ENCODE measurements around the gene COX19. TPM values are rescaled to one million over a fixed set of nuclear protein-coding genes. Genes with fewer than 3 reads are reported as not detected.
A peak's percentile ranks its signal among the peaks of the same experiment; 100 is the strongest.

The COX19 gene
- total RNA-seq, 4 donors from 2014 or later: 8.6 to 30.2 (median 16.9) TPM

DNA sequence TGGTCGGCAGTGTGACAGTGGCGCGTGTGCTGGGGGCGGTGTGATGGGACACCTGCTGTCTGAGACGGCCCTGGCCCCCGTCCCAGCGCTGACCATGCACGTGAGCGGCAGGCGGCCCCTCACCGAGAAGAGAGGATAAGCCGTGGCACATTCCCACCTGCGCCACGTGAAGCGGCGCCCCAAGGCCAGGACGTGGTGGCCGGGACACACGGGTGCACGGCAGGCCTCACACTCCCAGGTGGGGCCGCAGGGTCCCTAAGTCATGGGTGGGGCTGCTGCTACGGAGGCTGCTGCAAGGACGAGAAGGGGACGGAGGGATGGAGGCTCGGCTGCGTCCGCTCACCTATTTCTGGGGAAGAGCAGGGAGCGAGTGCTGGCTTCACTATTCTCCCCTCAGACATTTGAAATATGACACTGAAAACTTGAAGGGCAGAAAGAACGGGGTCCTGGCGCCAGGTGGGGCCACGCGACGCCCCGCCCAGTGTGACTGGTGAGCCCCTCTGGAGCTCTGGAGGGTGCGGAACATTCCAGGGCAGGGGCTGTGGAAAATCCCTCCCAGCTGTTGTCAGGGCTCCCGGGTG lies 15.1 kb upstream of the COX19 start:
- no peak for DNase-seq
- TF ChIP-seq POLR2A (IDR thresholded peaks at IDR 0.05) (no peak), EP300 (IDR thresholded peaks at IDR 0.05; ENCODE audit: low read depth) (no peak), POLR2AphosphoS5 (IDR thresholded peaks at IDR 0.05) (no peak)
- TF ChIP-seq, protein P1, sequence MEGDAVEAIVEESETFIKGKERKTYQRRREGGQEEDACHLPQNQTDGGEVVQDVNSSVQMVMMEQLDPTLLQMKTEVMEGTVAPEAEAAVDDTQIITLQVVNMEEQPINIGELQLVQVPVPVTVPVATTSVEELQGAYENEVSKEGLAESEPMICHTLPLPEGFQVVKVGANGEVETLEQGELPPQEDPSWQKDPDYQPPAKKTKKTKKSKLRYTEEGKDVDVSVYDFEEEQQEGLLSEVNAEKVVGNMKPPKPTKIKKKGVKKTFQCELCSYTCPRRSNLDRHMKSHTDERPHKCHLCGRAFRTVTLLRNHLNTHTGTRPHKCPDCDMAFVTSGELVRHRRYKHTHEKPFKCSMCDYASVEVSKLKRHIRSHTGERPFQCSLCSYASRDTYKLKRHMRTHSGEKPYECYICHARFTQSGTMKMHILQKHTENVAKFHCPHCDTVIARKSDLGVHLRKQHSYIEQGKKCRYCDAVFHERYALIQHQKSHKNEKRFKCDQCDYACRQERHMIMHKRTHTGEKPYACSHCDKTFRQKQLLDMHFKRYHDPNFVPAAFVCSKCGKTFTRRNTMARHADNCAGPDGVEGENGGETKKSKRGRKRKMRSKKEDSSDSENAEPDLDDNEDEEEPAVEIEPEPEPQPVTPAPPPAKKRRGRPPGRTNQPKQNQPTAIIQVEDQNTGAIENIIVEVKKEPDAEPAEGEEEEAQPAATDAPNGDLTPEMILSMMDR (IDR thresholded peaks at IDR 0.05): no peak
- intact Hi-C loops (cut with DNase I; ENCODE audit: low total_unique reads) (loop anchor here (10.0 kb wide), 1 partner anchor 174 kb away; the partner anchor contains the start of gene ZFAND2A), in situ Hi-C loops (cut with MboI; ENCODE audit: low pct_ligation_motif_present in 1 of 4, low pct_unique_long_range_greater_than_20kb in 1 of 4, low sequenced_read_pairs in 3 of 4) (loop anchor here (5.0 to 25.0 kb wide), 5 partner anchors 72 to 174 kb away; partner anchors contain the start of gene ZFAND2A (in 3 of the 4))
- WGBS, 2 donors (ENCODE audit: low coverage in 1 of 2): 84% methylated on average over 36 of the region's 36 CpGs; no CpG with 5 or more reads in 1 of the 2 donors
- peaks cover 7 to 20% (median 11%) of the 10 kb centered on the region in 4 donors for H3K4me1 ChIP-seq
- H3K4me3 ChIP-seq: no peak overlapping the region
- no peak overlapping the region for H3K27ac ChIP-seq
- H3K27me3 ChIP-seq: peaks cover 23% of the 10 kb centered on the region
- no peaks in the 10 kb centered on the region for H3K36me3 ChIP-seq
- no peaks in the 10 kb centered on the region for H3K9me3 ChIP-seq

DNA sequence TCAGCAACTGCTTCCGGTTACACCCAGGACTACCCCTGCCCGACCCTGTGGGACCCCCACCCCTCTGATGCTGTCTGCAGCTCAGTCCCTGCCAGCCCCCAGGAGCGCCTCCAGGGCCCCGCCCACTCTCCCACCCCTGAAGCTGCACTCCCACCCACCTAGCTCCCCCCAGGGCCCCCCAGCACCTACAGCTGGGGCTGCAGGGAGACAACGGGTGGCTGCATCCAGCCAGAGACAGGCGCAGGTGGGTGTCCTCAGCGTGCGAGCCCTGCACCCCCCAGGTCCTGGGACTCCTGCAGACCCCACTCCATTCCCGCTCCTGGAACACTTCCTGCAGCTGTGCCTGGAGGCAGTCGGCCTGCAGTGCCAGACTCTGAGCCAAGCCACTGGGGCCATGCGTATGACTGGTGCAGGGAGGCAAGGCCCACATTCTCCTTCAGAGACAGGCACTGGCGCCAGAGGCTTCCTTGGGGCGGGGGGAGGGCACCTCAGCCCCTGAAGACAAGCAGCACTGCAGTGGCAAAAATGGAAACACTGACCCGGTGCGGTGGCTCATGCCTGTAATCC lies 13.7 kb upstream of the COX19 start:
- peaks cover 31% of the 10 kb centered on the region for H3K27me3 ChIP-seq
- DNase-seq: no peak
- intact Hi-C loops (cut with DNase I; ENCODE audit: low total_unique reads): no loop called here
- TF ChIP-seq, protein P1 (IDR thresholded peaks at IDR 0.05): no peak
- TF ChIP-seq POLR2A (IDR thresholded peaks at IDR 0.05) (no peak), POLR2AphosphoS5 (IDR thresholded peaks at IDR 0.05) (no peak), EP300 (IDR thresholded peaks at IDR 0.05; ENCODE audit: low read depth) (no peak)
- 61% methylated on average over 14 of the region's 15 CpGs; no CpG with 5 or more reads in 1 of the 2 donors for WGBS, 2 donors (ENCODE audit: low coverage in 1 of 2)
- in situ Hi-C loops (cut with MboI; ENCODE audit: low pct_ligation_motif_present in 1 of 4, low pct_unique_long_range_greater_than_20kb in 1 of 4, low sequenced_read_pairs in 3 of 4): loop anchor here in 3 of 4 donors (25.0 kb wide), 2 partner anchors 148 to 173 kb away; partner anchors contain the start of gene ZFAND2A (in 2 of the 3)
- H3K9me3 ChIP-seq: no peaks in the 10 kb centered on the region
- H3K4me1 ChIP-seq: peaks cover 7 to 20% (median 11%) of the 10 kb centered on the region in 4 donors
- no peaks in the 10 kb centered on the region for H3K36me3 ChIP-seq
- no peak overlapping the region for H3K4me3 ChIP-seq
- H3K27ac ChIP-seq: no peak overlapping the region

DNA sequence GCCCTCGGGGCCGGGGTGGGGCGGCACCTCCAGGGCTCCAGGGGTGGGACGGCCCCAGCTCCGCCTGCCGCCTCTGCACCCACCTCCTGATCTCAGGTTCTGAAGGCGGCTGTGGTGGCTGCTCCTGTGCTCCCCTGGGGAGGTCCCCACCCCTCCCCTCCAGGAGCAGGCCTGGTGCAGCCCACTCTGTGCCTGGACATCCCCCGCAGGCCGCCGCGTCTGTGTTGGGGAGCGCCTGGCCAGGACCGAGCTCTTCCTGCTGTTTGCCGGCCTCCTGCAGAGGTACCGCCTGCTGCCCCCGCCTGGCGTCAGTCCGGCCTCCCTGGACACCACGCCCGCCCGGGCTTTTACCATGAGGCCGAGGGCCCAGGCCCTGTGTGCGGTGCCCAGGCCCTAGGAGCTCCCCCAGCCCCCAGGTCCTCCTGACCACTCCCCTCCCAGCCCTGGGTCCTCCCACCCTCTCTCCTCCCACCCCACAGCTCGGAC lies 13.1 kb upstream of the COX19 start:
- intact Hi-C loops (cut with DNase I; ENCODE audit: low total_unique reads): no loop called here
- Histone ChIP-seq H3K27ac (peak overlapping the region in 1 of 4 donors; percentile 23), H3K4me1 (peaks cover 7 to 18% (median 11%) of the 10 kb centered on the region in 4 donors), H3K9me3 (no peaks in the 10 kb centered on the region), H3K27me3 (peaks cover 33% of the 10 kb centered on the region), H3K4me3 (peak overlapping the region in 2 of 4 donors; percentile 8 to 13), H3K36me3 (no peaks in the 10 kb centered on the region)
- TF ChIP-seq EP300 (IDR thresholded peaks at IDR 0.05; ENCODE audit: low read depth): no peak
- in situ Hi-C loops (cut with MboI; ENCODE audit: low pct_ligation_motif_present in 1 of 4, low pct_unique_long_range_greater_than_20kb in 1 of 4, low sequenced_read_pairs in 3 of 4): loop anchor here in 3 of 4 donors (25.0 kb wide), 2 partner anchors 149 to 174 kb away; partner anchors contain the start of gene ZFAND2A (in 2 of the 3)
- 20% methylated on average over 7 of the region's 24 CpGs; no CpG with 5 or more reads in 1 of the 2 donors for WGBS, 2 donors (ENCODE audit: low coverage in 1 of 2)
- DNase-seq: peak; percentile 38

DNA sequence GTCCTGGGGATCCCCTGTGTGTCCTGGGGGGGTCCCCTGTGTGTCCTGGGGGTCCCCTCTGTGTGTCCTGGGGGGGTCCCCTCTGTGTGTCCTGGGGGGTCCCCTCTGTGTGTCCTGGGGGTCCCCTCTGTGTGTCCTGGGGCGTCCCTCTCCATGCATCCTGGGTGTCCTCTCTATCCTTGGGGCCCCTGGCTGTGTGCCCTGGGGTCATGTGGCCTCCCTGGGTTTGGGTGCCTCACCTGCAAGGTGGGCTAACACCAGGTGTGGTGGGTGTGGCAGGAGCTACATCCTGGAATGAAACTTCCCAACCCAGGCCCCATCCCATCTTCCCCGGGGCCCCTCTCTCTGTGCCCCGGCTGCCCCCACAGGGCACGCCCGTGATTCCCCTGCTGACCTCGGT lies 12.6 kb upstream of the COX19 start:
- intact Hi-C loops (cut with DNase I; ENCODE audit: low total_unique reads) (no loop called here), in situ Hi-C loops (cut with MboI; ENCODE audit: low pct_ligation_motif_present in 1 of 4, low pct_unique_long_range_greater_than_20kb in 1 of 4, low sequenced_read_pairs in 3 of 4) (loop anchor here in 3 of 4 donors (25.0 kb wide), 2 partner anchors 149 to 174 kb away; partner anchors contain the start of gene ZFAND2A (in 2 of the 3))
- Histone ChIP-seq H3K9me3 (no peaks in the 10 kb centered on the region), H3K36me3 (no peaks in the 10 kb centered on the region), H3K4me1 (peaks cover 1 to 17% (median 15%) of the 10 kb centered on the region in 4 donors), H3K27ac (peak overlapping the region in 1 of 4 donors; percentile 23), H3K27me3 (peaks cover 38% of the 10 kb centered on the region), H3K4me3 (peak overlapping the region in 1 of 4 donors; percentile 8)
- TF ChIP-seq, protein P1 (IDR thresholded peaks at IDR 0.05): no peak
- no peak for TF ChIP-seq POLR2A (IDR thresholded peaks at IDR 0.05)
- TF ChIP-seq EP300 (IDR thresholded peaks at IDR 0.05; ENCODE audit: low read depth): no peak
- TF ChIP-seq POLR2AphosphoS5 (IDR thresholded peaks at IDR 0.05): no peak
- 63% methylated on average over 2 of the region's 6 CpGs; no CpG with 5 or more reads in 1 of the 2 donors for WGBS, 2 donors (ENCODE audit: low coverage in 1 of 2)
- DNase-seq: no peak
